Suppressor macrophage treated with lipopolysaccharide for 1 hour (primary cell): ENCODE measurements around the gene CFAP43.
A peak's percentile ranks its signal among the peaks of the same experiment; 100 is the strongest.
"Not testable (repeated sequence)": the region's sequence is repeated elsewhere in the genome, so short reads cannot be mapped to it uniquely, and the experiment has no call there.

Experiments
- DNase-seq, 3 donors: peaks; one replicate each; pipeline ENCODE4 v3.0.0-alpha.2; 2020 to 2022

Gene CFAP43

GRCh38 chr10:104223304-104223703, 8.9 kb downstream of the CFAP43 start:
- no peak for DNase-seq

- DNase-seq, result no peak
These were observed 11.6 kb downstream of the CFAP43 start for GRCh38 chr10:104220522-104220921.

- no peak for DNase-seq
These were observed 13.4 kb downstream of the CFAP43 start for GRCh38 chr10:104218751-104219150.

GRCh38 chr10:104216631-104217030, 15.5 kb downstream of the CFAP43 start:
- DNase-seq, result no peak

DNA sequence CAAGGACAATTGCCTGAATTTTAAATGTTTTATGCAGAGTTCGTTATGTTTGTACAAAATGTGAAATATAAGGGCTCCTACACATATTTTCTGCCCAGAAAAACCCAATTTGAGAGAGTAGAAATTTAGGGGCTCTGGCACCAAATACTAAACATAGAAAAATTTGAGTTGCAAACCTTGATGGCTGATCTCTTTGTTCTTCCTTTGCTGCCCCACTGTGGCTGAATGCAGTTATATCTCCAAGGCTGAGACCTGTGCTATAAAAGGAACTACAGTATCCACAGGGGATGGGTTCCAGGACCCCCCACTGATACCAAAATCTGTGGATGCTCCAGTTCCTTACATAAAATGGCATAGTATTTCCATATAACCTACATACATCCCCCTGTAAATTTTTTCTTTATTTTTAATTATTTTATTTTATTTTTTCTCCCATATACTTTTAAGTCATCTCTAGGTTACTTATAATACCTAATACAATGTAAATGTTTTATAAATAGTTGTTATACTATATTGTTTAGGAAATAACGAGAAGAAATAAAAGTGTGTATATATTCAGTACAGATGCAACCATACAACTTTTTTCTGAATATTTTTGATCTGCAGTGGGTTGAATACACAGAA, 22.5 kb downstream of the CFAP43 start:
- DNase-seq, result peak; percentile 62 to 70 (median 64)

GRCh38 chr10:104208730-104209129, 23.4 kb downstream of the CFAP43 start:
- no peak for DNase-seq

- DNase-seq, result no peak
These were observed 29.9 kb downstream of the CFAP43 start for GRCh38 chr10:104202231-104202630.

GRCh38 chr10:104201636-104202035, 30.5 kb downstream of the CFAP43 start:
- no peak for DNase-seq

- DNase-seq, result no peak
These were observed 32.6 kb downstream of the CFAP43 start for GRCh38 chr10:104199567-104199966.

DNA sequence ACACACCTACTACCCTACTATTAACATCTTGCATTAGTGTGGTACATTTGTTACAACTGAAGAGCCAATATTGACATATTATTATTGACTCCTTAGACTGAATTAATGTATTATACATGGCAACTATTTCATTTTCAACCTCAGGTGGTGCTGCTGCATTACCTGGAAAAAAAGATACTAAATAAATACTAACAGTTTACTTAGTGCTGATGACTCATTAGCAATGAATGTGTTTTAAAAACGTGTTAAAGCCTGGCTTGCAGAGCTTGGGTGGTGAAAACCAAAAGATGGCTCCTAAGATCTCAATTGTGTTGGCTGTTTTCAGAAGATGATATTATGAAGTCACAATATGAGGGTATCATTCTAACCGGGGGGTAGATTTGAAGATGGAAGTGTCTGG, 34.8 kb downstream of the CFAP43 start:
- DNase-seq, result no peak

- DNase-seq, result no peak
These were observed 36.5 kb downstream of the CFAP43 start for GRCh38 chr10:104195706-104196105.

DNA sequence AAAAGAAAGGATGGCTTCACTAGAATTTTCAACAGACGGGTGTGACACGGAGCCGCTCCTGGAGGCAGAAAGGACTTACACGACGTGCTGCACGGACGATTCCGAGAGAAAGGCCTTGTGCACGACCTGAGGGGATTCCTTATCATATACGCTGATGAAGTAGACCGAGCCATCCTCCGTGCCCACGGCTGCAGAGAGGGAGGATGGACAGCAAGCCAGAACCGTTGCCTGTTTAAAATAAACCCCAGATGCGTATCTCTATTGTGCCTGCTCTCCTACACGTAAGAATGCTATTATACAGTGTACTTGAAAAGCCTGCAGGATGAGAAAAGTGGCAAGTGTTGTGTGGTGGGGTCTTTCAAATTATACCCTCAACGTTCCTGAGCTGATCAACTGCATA, 38.4 kb downstream of the CFAP43 start:
- DNase-seq, result no peak

DNA sequence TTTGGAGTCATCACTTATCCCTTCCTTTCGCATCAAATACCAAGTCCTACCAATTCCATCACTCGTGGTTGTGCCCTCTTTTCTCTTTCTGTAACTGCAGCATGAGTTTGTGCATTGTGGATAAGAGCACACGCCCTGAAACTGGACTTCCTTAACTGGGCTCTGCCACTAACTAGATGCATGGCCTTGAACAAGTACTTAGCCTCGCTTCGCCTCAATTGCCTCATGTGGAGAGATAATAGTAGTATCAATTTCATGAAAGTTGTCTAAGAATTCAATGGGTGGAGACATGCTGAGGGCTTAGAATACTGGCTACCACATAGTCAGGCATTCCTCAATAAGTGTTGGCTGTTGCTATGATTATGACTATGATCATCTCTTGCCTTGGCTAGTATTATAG, 41.5 kb downstream of the CFAP43 start:
- no peak for DNase-seq

- no peak for DNase-seq
These were observed 48.5 kb downstream of the CFAP43 start for GRCh38 chr10:104183682-104184081.

- not testable (repeated sequence) for DNase-seq
These were observed 58.0 kb downstream of the CFAP43 start for GRCh38 chr10:104174136-104174535.

DNA sequence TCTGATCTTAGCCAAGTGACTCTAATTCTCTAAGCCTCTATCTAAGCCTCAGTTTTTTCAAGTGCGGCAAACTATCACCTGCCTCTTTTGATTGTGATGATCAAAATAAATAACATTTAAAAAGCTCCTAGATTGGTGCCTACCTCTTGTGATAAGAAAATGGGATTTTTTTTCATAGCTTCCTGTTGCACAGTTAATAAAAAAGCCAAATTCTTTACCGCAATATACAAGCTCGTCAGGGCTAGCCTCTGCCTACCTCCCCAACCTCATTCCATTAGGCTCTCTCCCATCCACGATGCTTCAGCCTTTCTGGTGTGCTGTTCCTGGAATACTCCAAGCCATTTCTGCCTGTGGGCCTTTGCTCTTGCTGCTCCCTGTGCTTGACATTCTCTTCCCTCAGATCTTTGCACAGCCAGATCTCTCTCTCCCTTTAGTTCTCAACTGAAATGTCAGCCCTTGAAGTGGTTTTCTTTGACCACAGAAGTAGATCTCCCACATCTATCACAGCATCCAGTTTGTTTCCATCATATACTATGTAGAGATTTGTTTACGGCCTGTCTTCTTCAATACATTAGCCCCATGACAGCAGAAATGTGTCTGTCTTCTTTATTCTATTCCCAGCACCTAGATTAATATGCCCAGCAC, 61.4 kb downstream of the CFAP43 start:
- DNase-seq, result no peak

- DNase-seq, result no peak
These were observed 76.6 kb downstream of the CFAP43 start for GRCh38 chr10:104155591-104155990.

DNA sequence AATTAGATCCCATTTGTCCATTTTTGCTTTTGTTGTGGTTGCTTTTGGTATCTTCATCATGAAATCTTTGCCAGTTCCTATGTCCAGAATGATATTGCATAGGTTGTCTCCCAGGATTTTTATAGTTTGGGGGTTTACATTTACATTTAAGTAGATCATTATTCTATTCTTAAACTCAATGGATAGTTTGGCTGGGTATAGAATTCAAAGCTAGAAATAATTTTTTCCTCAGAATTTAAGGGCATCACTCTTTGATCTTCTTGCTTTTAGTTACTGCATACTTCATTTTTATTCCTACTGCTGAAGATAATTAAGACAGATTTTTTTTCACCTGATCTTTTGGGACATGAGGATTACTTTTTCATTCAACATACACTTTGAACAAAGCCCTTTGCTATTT, 80.4 kb downstream of the CFAP43 start:
- no peak for DNase-seq

GRCh38 chr10:104150139-104150538, 82.0 kb downstream of the CFAP43 start:
- no peak for DNase-seq

- no peak for DNase-seq
These were observed 85.3 kb downstream of the CFAP43 start for GRCh38 chr10:104146882-104147281.

- peak; percentile 33 to 82 (median 79) for DNase-seq
These were observed 87.2 kb downstream of the CFAP43 start for GRCh38 chr10:104144931-104145330.

GRCh38 chr10:104143829-104144228, 88.3 kb downstream of the CFAP43 start:
- DNase-seq, result no peak

- no peak for DNase-seq
These were observed 90.1 kb downstream of the CFAP43 start for GRCh38 chr10:104142081-104142480.

- DNase-seq, result peak in 2 of 3 donors; percentile 22 to 33
These were observed 92.9 kb downstream of the CFAP43 start for GRCh38 chr10:104139221-104139620.

GRCh38 chr10:104138131-104138530, 94.0 kb downstream of the CFAP43 start:
- no peak for DNase-seq
